Lower leg skin (tissue), 3 donors: ENCODE data around the gene ADGRG3.

ENCODE experiments used
- CTCF ChIP-seq, 3 donors: fragments of 450-650 bp; IDR thresholded peaks; one replicate each; pipeline ENCODE4 v1.5.1; 2016; ENCODE audit warnings: antibody characterized with exemption in 3 of 3, mild to moderate bottlenecking in 3 of 3, moderate library complexity in 2 of 3
- POLR2A ChIP-seq, 2 donors: fragments of 450-650 bp; IDR thresholded peaks; one replicate each; pipeline ENCODE4 v1.6.1; 2016 to 2017; ENCODE audit warnings: antibody characterized with exemption in 2 of 2, mild to moderate bottlenecking in 1 of 2, moderate library complexity in 1 of 2

- TF ChIP-seq CTCF (IDR thresholded peaks at IDR 0.05) (no peak), POLR2A (IDR thresholded peaks at IDR 0.05) (no peak)
These were observed 32.9 kb downstream of the ADGRG3 start for GRCh38 chr16:57700781-57701551.
